Esophagus mucosa (tissue), 1 donor: Measurements from ENCODE around the gene GLCE. TPM values are rescaled to one million over a fixed set of nuclear protein-coding genes. Genes with fewer than 3 reads are reported as not detected.

Experiments used
- ATAC-seq: fragments of 200-7000 bp; cut with Tn5 transposase; one replicate; pipeline ENCODE4 v1.9.1; 2020
- total RNA-seq: library from RNA; stranded (reverse); gene quantifications from one replicate; pipeline ENCODE4 v1.2.4, GENCODE V29; 2023
- donor health status: DM: yes; HTN: yes; CAD: no.

GLCE gene
- total RNA-seq, 1 donor from 2014 or later, result 16.0 TPM

DNA sequence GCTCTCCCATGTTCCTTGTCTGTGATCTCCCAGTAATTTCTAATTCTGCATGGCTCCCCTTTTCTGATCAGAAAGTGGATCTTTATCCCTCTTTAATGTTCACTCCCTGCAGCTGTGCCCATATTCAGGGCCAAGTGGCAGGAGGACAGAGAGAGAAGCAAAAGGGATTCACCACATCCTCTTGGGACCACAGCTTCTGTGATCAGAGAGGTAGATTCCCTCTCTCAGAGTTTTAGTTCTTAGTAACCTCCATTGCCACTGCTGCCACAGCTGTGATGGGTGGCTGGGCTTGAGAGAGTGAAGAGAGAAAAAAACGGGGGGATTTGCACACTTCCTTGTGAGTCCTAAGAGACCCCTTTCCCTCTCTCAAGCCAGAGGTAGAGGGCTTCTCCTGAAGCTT lies 49.2 kb downstream of the GLCE start:
- no peak for ATAC-seq

DNA sequence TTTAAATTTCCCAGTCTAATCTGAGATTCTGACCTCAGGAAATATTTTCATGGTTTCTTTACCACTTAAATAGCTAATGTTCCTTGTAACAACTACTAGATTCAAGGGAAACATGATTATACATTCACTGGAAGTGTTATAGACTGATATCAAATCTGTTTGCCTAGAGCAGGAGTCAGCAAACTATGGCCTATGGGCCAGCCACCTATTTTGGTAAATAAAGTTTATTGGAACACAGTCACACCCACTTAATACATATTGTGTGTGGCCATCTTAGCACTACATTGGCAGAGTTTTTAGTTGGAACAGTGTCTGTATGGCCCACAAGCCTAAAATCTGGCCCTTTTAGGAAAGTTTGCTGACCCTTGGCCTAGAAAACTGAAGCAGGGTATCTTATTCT lies 50.1 kb downstream of the GLCE start:
- no peak for ATAC-seq

DNA sequence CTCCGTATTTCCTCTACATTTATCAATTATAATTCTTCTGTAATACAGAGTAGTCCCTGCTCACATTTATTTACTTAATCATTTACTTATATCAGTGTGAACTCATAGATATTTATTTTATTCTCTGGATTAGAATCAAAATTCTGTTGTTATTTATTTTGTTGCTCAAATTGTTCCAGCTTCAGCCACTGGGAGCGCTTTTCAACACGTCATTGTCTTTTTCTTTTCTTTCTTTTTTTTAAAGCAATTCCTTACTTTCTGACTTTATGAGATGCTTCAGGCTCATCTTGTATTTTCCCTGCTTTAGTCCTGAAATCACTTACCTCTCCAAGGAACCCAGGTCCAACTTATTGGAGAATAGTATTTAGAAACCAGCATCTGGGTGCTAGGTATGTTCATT lies 53.4 kb downstream of the GLCE start:
- no peak for ATAC-seq

DNA sequence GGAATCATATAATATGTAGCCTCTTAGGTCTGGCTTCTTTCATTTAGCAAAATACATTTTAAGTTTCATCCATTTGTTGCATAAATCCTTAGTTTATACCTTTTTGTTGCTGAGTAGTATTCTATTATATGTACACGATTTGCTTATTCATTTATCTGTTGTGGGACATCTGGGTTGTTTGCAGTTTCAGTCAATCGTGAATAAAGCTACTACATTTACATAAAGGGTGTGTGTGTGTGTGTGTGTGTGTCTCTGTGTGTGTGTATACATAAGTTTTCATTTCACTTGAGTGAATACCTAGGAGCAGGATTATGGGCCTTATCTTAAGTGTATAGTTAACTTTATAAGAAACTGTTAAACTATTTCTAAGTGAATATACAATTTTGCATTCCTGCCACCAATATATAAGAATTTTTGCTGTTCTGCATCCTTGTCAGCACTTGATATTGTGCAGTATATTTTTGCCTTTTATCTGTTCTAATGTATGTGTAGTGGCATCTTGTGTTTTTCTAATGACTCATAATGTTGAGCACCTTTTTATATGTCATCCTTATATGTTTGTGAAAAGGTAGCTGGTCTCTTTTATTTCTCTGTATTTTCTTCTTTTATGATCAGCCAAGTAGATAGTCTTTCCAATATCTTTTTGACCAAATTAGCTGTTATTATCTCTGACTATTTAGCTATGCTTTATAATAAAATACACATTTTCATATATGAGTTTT lies 55.0 kb downstream of the GLCE start:
- no peak for ATAC-seq

DNA sequence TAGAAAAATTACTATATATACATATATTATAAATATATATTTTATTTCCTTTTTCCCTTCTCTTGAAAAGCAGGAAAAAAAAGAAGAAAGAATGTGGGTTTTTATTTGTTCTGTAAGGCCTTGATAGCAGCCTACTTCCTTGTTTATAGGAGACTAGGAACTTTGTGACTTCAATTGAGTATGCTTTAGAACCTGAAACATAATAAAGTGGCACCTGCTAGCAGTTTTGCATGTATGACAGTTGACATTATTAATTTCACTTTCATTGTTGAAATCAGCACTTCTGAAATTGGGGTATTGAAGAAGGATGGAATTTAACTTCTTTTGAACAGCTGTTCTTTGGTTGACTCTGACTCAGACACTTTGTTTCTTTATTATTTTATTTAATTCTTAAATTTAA lies 56.9 kb downstream of the GLCE start:
- ATAC-seq, result no peak

DNA sequence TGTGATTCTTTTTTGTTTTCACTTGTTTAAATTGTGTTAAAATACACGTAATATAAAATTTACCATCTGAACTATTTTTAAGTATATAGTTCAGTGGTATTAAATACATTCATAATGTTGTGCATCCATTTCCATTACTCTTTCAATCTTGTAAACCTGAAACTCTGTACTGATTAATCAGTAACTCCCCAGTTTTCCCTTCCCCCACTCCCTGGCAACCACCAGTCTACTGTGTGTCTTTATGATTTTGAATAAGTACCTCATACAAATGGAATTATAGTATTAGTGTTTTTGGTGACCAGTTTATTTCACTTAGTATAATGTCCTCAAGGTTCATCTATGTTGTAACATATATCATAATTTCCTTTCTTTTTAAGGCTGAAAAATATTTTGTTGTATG lies 59.3 kb downstream of the GLCE start:
- no peak for ATAC-seq

DNA sequence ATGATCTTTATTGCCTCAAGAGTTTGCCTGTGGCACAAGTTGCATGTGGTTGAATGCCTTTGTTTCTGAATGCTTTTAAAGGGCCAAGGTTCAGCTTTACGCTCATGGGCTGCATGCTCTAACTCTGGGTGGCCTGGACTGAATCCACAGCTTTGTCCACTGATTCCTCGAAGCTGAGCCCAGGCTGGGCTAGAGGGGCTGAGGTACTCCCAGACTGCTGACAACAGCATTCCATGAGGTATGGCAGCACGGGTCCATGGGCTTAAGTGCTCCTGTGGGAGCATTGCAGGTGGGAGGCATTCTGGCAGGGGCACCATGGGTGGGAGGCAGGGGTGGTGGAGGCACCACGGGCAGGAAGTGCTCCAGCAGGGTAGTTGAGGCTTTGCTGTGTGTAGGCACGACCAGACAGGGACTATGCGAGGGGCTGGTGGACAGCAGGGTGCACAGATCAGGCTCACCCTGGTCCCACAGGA lies 61.6 kb downstream of the GLCE start:
- no peak for ATAC-seq

DNA sequence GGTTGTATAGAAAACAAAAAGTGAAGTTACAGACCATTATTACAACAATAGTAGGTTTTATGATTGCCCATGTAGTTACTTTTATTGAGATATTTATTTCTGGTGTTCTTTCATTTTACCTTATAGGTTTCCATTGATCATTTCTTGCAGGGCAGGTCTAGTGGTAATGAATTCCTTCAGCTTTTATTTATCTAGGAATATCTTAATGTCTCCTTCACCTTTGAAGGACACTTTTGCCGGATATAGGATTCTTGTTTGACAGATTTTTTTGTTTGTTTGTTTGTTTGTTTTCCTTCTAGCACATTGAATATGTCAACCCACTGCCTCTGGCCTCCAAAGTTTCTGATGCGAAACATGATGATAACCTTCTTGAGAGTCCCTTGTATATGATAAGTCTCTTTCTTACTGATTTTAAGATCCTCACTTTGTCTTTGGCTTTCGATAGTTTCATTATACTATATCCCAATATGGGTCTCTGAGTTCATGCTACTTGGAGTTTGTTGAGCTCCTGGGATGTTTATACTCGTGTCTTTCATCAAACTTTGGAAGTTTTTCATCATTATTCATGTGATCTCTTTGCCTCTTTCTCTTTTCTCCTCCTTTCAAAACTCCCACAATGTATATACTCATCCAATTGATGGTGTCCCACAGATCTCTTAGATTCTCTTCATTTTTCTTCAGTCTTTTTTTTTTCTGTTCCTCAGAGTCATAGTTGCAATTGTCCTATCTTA lies 62.8 kb downstream of the GLCE start:
- ATAC-seq, result no peak

DNA sequence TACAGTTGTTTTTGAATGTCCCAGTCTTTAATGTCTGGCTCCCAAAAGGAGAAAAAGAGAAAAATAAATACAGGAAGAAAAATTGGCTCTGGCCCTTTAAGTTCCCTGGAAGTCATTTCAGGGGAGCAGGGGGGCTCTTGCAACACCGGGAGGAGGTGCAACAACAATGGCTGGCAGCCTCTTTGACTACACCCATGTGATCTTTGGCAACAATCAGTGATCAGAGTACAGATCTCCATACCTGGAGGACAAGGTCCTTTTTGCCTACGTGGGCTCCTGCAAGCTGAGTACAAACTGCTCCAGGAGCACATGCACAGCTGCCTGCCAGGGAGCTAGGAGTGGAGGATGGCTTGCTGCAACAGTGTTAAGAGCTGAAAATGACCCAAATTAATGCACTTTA lies 63.9 kb downstream of the GLCE start:
- ATAC-seq, result peak; percentile 51

DNA sequence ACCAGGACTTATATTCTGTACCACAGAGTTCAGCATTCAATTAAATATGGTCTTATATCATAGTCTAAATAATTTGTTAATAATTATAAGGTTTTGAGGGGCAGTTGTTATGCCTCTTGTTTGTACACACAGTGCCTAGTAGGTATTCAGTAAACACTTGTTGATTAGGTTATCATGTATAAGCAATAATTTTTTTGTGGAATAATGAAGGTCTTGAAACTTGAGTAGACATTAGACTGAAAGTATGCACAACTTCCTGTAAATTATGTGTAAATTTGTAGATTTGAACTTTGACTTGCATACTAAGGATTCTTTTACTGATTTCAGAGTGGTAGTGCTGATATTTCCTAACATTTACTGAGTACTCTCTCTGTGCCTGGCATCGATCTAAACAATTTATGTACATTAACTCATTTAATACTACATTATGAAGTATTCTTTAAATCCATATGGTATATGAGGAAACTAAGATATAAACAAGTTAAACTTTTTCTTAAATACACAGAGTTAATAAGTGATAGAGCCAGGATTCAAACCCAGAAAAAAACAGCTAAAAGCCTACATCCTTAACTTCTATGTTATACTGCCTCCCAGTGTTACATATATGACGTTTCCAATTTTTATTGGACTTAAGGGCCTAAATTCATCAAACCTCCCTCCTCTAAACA lies 65.1 kb downstream of the GLCE start:
- peak; percentile 49 for ATAC-seq

DNA sequence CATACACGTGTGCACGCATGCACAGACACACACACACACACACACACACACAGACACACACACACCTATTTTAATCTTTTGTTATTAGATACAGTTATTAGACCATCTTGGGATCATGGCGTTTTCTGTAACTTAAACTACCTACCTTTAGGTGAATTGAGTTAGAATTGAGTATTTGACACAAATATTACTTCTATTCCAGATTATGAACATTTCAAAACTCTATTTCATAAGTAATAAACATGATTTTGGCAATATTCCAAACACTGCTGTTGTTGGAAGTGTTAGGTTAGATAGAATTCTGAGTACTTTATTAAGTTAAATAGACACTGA lies 65.6 kb downstream of the GLCE start:
- no peak for ATAC-seq

DNA sequence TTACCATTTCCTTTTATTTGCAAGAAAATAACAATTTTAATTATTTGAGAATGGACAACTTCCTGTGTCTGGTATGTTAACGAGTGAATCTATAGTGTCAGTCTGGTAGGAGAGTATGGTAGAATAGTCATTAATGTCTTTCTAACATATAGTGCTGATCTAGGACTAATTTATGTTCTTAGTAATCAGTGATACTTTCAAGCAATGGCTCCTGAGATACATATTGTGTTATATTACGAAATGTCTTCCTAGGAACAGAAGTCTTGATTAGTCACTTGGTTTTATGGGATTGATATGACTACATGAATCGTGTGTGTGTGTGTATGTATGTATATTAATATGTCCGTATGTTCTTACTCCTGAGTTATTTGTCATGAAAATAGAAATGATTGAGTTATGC lies 71.7 kb downstream of the GLCE start:
- ATAC-seq, result peak; percentile 69

DNA sequence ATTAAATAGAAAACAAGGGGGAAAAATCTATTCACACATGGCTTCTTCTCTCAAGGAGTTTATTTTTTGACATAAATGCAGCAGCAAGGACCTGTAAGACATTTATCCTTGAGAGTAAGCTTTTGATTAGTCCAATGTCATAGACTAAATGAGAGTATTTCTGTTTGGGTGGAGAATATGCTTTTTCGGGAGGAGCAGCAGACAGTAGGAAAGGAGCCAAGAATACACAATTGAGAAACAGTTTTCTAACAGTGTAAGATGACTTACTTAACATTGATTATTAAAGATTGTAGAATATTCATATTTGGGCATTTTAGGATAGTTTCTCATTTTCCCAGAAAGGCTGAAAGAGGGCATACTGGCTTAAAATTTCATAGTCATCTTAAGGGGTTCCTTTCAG lies 72.3 kb downstream of the GLCE start:
- ATAC-seq, result no peak

DNA sequence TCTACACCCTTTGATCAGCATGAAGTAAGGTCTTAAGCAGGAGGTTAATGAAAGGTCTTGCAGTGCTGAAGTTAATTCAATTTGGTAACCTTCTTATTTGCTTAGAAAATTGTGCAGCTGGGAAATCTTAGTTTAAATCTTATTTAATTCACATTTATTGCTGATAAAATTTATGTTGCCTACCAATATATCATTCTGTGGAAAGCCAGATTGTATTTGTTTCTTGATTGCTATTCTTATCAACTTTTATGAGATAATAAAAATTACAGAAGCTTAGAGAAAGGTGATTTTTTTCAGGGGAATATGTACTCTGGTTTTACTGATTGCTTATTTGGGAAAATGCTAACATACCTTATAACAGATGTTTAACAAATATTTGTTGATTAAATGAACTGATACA lies 74.2 kb downstream of the GLCE start:
- ATAC-seq, result no peak

DNA sequence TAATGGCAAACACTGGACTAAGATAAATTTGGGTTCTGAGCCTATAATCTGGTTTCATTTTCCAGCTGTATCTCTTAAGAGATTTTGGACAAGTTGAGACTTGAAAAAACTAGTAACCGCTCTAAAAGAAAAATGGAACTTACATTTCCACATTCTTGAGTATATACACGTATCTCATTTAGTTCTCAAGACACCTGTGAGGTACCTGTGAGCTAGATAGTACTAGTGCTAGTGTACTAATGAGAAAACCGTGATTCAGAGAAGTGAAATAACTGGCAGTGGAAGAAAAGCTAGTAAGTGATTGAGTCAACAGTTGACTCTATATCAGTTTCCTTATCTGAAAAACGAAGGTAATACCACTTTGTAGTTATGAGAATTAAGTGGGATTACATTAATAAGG lies 76.1 kb downstream of the GLCE start:
- ATAC-seq, result peak; percentile 85

DNA sequence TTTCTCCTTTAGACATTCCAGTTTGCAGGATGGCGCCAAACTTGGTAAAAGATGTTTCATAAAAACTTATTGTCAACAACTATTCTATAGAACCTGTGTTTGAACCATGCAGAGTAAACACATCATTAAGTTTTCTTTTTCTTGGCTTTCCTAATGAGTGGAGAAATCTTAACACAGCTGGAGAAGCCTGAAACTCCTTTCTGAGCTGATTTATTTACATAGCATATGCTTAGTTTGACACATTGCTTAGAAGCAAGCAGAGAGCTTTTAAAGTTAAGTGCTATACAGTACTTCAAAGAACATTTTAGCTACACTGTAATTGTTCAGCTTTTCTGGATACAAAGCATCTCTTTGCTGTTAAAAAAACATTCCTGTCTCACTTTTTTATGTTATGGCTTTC lies 77.3 kb downstream of the GLCE start:
- no peak for ATAC-seq

DNA sequence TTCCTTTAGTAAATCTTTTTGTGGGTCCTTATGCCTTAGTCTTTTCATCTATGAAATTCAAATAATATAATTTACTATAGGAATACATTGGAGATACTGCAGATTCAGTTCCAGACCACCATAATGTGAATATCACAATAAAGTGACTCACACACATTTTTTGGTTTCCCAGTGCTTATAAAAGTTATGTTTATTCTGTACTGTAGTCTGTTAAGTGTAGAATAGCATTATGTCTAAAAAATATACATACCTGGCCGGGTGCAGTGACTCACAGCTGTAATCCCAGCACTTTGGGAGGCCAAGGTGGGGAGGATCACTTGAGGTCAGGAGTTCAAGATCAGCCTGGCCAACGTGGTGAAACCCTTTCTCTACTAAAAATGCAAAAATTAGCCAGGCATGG lies 84.4 kb downstream of the GLCE start:
- no peak for ATAC-seq

DNA sequence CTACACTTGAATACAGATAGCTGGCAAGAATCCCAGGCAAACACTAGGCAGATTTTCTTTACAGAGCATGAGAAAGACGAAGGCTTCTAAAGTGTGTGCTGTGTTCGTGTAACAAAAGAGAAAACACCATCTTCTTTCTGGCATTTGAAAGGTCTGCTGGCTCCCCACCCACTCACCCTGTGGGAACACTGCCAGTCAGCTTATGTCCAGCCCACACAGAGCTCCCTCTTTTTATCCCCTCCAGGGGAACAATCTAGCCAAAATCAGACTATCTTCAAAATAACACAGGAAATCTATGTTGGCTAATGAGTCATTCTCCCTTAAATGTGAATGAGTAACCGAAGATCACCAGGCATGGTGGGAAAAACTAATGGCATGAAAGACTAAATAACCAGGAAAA lies 92.7 kb downstream of the GLCE start:
- no peak for ATAC-seq

DNA sequence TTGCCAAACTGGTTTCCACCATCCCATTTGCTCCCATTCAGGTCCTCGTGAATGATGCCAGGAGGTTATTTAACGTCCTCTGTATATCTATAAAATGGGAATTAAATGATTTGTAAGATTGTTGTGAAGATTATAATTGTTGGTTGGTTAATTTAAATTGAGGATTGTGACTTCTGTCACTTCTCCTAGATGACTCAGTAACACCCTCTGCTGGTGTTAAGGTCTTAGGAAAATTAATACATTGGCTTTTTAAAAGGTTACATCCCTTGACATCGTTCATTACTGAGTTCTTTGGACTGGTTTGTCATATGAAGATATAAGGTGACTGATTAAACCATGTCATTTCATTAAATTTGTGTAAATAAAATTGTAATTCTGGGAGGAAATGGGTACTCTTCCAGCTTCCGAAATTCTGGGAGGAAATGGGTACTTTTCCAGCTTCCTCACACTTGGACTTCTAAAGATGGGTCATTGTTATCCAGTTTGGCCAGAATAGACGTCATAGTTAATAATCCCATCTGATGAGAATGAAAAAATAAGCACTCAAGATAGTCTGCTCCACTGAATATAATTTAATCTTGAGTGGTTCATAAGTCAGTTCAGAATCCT lies 105.0 kb downstream of the GLCE start:
- ATAC-seq, result no peak

DNA sequence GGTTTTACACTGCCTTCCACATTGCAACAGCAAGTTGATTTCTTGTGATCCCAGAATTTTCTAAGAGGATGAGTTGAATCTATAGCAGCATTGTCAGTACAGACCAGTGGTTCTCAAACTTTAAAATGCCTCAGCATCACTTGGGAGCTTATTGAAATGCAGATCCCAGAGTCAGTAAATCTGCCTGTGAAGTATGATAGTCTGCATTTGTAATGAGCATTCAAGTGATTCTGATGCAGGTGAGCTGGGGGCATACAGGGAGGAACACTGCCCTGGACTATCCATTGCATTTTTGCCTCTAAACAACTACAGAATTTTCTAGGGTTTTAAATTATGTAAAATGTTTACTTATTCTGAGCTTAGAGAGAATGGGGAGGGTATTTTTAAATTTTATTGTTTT lies 110.8 kb downstream of the GLCE start:
- no peak for ATAC-seq

DNA sequence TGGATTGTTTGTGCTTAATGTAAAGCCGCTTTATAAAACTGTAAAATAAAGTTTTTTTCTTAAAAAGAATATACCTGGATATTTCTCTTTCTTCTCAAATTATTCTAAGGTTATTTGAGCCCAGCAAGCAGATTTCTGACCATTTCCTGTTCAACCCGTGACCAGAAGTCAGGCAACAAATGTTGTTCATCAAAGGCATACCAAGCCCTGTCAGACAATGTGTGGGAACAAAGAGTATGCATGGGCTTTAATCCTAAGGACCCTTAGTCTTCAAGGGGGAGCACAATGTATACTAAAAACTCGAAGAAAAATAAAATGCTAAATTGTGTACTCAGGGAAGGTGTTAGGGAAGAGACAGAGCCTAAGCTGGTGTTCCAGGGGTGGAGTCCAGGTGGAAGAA lies 111.7 kb downstream of the GLCE start:
- no peak for ATAC-seq

DNA sequence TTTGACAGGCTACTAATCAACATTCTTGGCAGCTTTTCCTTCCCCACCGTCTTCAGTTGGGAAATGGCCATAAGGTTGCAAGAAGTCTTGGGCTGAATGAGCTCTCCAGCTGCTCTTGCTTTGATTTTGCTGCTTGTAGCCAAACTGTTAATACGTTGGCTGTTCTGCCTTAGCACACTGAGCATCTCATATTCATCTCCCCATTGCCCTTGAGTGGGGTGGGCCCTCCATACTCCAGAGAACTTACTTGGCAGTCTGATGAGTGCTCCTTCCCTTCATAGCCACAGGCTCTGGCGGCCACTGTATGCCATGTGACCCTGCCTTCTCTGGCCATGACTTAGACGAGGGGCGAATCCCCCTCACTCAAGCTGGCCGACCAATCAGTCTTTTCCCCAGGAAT lies 112.5 kb downstream of the GLCE start:
- no peak for ATAC-seq

DNA sequence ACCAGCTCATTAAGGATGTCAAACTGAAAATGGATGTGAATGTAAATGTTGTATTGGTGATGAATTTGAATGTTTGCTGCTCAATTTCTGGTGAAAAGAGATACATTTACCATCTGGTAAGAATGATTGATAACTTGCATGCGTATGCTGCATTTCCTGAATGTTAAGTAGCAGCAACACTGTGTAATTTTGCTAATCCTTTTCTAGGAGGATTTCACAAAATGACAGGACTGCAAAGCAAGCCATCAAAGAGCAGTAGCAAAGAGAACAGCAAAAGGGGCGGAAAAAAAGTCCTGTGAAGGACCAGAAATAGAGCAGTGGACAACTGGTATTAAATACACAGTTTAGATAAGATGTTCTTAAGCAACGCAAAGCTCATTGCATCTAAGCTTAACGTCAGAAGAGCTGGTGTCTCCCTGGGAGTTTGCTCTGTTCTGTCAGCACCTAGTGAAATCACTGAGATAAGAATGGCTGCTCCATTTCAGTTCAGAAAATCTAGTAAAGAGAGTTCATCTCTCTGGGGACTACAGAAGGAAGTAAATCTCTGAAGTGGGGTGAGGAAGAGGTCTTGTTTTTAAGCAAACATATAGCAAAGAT lies 114.7 kb downstream of the GLCE start:
- ATAC-seq, result no peak
